GM18526 (cell line): ENCODE measurements around the gene URAD.

ENCODE experiments used
- POLR2A ChIP-seq: IDR thresholded peaks from 3 replicates; pipeline ENCODE4 v1.6.1; 2011; ENCODE audit not compliant: insufficient read length; ENCODE audit errors: extremely low read depth

Gene URAD

GRCh38 chr13:27977476-27978300 is 10.8 kb downstream of the URAD start:
- TF ChIP-seq POLR2A: no peak

GRCh38 chr13:27976362-27977091 is 12.0 kb downstream of the URAD start:
- no peak for TF ChIP-seq POLR2A

- TF ChIP-seq POLR2A: no peak
These were observed 12.7 kb downstream of the URAD start for GRCh38 chr13:27975564-27976361.

GRCh38 chr13:27973961-27974662 is 14.4 kb downstream of the URAD start:
- no peak for TF ChIP-seq POLR2A

GRCh38 chr13:27973291-27973690 is 15.2 kb downstream of the URAD start:
- no peak for TF ChIP-seq POLR2A

GRCh38 chr13:27972478-27972820 is 16.0 kb downstream of the URAD start:
- TF ChIP-seq POLR2A: no peak

GRCh38 chr13:27971776-27972477 is 16.6 kb downstream of the URAD start:
- no peak for TF ChIP-seq POLR2A

GRCh38 chr13:27971236-27971645 is 17.3 kb downstream of the URAD start:
- TF ChIP-seq POLR2A: no peak

- no peak for TF ChIP-seq POLR2A
These were observed 17.9 kb downstream of the URAD start for GRCh38 chr13:27970382-27971235.

- no peak for TF ChIP-seq POLR2A
These were observed 18.6 kb downstream of the URAD start for GRCh38 chr13:27969866-27970229.

- no peak for TF ChIP-seq POLR2A
These were observed 19.2 kb downstream of the URAD start, which contains the start of gene CDX2 for GRCh38 chr13:27969082-27969865. CDX2 (minus strand) TSS chr13:27969315; CDS start chr13:27969006, 309 bp downstream.

GRCh38 chr13:27968316-27969081 is 20.0 kb downstream of the URAD start:
- no peak for TF ChIP-seq POLR2A

- no peak for TF ChIP-seq POLR2A
These were observed 20.7 kb downstream of the URAD start for GRCh38 chr13:27967736-27968315.
